LNCaP clone FGC (cell line): ENCODE measurements around the gene CCDC178.

ENCODE experiments used
- DNase-seq: peaks from one replicate; pipeline ENCODE4 v3.0.0-alpha.2; 2011; ENCODE audit warnings: low read depth
- H3K4me3 ChIP-seq: 2 replicates; pipeline ENCODE4 v1.5.1; 2011; ENCODE audit warnings: mild to moderate bottlenecking, low read depth, low read length, control low read depth
- CTCF ChIP-seq: IDR thresholded peaks from 2 replicates; pipeline ENCODE4 v1.5.1; 2012; ENCODE audit warnings: mild to moderate bottlenecking; ENCODE audit not compliant: control insufficient read depth, insufficient read depth; ENCODE audit errors: extremely low read depth

Gene CCDC178

GRCh38 chr18:32907648-32908423, 532.7 kb downstream of the CCDC178 start:
- no peak for TF ChIP-seq CTCF
- H3K4me3 ChIP-seq: no peak overlapping the region
- DNase-seq: no peak

GRCh38 chr18:32907311-32907585, 533.3 kb downstream of the CCDC178 start:
- no peak overlapping the region for H3K4me3 ChIP-seq
- DNase-seq: no peak
- TF ChIP-seq CTCF: no peak

GRCh38 chr18:32906506-32907310, 533.8 kb downstream of the CCDC178 start:
- no peak for TF ChIP-seq CTCF
- H3K4me3 ChIP-seq: no peak overlapping the region
- DNase-seq: no peak

- TF ChIP-seq CTCF: no peak
- no peak for DNase-seq
- H3K4me3 ChIP-seq: no peak overlapping the region
Measured at GRCh38 chr18:32905651-32906050, 534.9 kb downstream of the CCDC178 start.

GRCh38 chr18:32902568-32903330, 537.8 kb downstream of the CCDC178 start:
- H3K4me3 ChIP-seq: no peak overlapping the region
- no peak for TF ChIP-seq CTCF

GRCh38 chr18:32899819-32900218, 540.7 kb downstream of the CCDC178 start:
- 0 out of 2 replicates have a peak, but pooled peaks have one; percentile 8 for TF ChIP-seq CTCF
- H3K4me3 ChIP-seq: no peak overlapping the region
- no peak for DNase-seq

More at GRCh38 chr18:32902568-32903330, 537.8 kb downstream of the CCDC178 start:
- no peak for DNase-seq
